GM23248 (cell line): ENCODE data around the gene TMEM128. TPM values are rescaled to one million over a fixed set of nuclear protein-coding genes. Genes with fewer than 3 reads are reported as not detected.
A peak's percentile ranks its signal among the peaks of the same experiment; 100 is the strongest.
"Not testable (repeated sequence)": the region's sequence is repeated elsewhere in the genome, so short reads cannot be mapped to it uniquely, and the experiment has no call there.

ENCODE experiments used
- DNase-seq: peaks from one replicate; pipeline ENCODE4 v3.0.0-alpha.2; 2015
- H2AFZ ChIP-seq: fragments of 200-600 bp; sonication (generic); 2 replicates; pipeline ENCODE4 v1.6.1; 2016; ENCODE audit warnings: antibody characterized with exemption
- H3F3A ChIP-seq: fragments of 200-600 bp; sonication (generic); 2 replicates; pipeline ENCODE4 v1.6.1; 2016; ENCODE audit warnings: mild to moderate bottlenecking, antibody characterized with exemption, mixed run types; ENCODE audit not compliant: insufficient read depth
- H3K27ac ChIP-seq: fragments of 200-600 bp; sonication (generic); 2 replicates; pipeline ENCODE4 v1.5.1; 2016; ENCODE audit warnings: mild to moderate bottlenecking
- H3K27me3 ChIP-seq: fragments of 200-600 bp; sonication (generic); replicated peaks from 2 replicates; pipeline ENCODE4 v1.6.1; 2016; ENCODE audit warnings: mild to moderate bottlenecking; ENCODE audit not compliant: insufficient read depth
- H3K36me3 ChIP-seq: fragments of 200-600 bp; sonication (generic); 2 replicates; pipeline ENCODE4 v1.6.1; 2016; ENCODE audit warnings: low read depth, mild to moderate bottlenecking
- H3K4me1 ChIP-seq: fragments of 200-600 bp; sonication (generic); 2 replicates; pipeline ENCODE4 v1.6.1; 2016; ENCODE audit warnings: mild to moderate bottlenecking; ENCODE audit not compliant: insufficient read depth
- H3K4me2 ChIP-seq: fragments of 200-600 bp; sonication (generic); one replicate; pipeline ENCODE4 v1.6.1; 2016; ENCODE audit warnings: mild to moderate bottlenecking; ENCODE audit not compliant: unreplicated experiment
- H3K4me3 ChIP-seq: fragments of 200-600 bp; sonication (generic); 2 replicates; pipeline ENCODE4 v1.5.1; 2016; ENCODE audit warnings: mild to moderate bottlenecking
- H3K79me2 ChIP-seq: fragments of 200-600 bp; sonication (generic); 2 replicates; pipeline ENCODE4 v1.6.1; 2016; ENCODE audit warnings: mild to moderate bottlenecking; ENCODE audit not compliant: insufficient read depth
- H3K9ac ChIP-seq: fragments of 200-600 bp; sonication (generic); 2 replicates; pipeline ENCODE4 v1.6.1; 2016; ENCODE audit warnings: mild to moderate bottlenecking
- H3K9me2 ChIP-seq: fragments of 200-600 bp; sonication (generic); 2 replicates; pipeline ENCODE4 v1.6.1; 2016; ENCODE audit warnings: mixed run types, mild to moderate bottlenecking, moderate library complexity; ENCODE audit not compliant: insufficient read depth
- H3K9me3 ChIP-seq: fragments of 200-600 bp; sonication (generic); one replicate; pipeline ENCODE4 v1.6.1; 2017; ENCODE audit warnings: low read depth
- H4K20me1 ChIP-seq: fragments of 200-600 bp; sonication (generic); 2 replicates; pipeline ENCODE4 v1.6.0; 2016; ENCODE audit not compliant: insufficient read depth
- EZH2 ChIP-seq: fragments of 200-600 bp; sonication (generic); IDR thresholded peaks from 2 replicates; pipeline ENCODE4 v1.6.1; 2018; ENCODE audit warnings: antibody characterized with exemption, mild to moderate bottlenecking; ENCODE audit not compliant: insufficient read depth, poor library complexity, severe bottlenecking
- EZH2phosphoT487 ChIP-seq: fragments of 200-600 bp; sonication (generic); IDR thresholded peaks from 2 replicates; pipeline ENCODE4 v1.6.1; 2018; ENCODE audit warnings: antibody characterized with exemption, moderate library complexity, mild to moderate bottlenecking, low read depth; ENCODE audit not compliant: insufficient read depth
- WGBS, 2 experiments: methylation state at CpG; one replicate each; pipeline ENCODE4 v1.1.6; 2015 to 2017; ENCODE audit warnings: low lambda C conversion rate in 2 of 2, low coverage in 1 of 2; ENCODE audit errors: missing lambda C conversion rate in 2 of 2; 5-methylcytosine and 5-hydroxymethylcytosine counted together
- in situ Hi-C: fragments of 300-500 bp; cut with MboI; formaldehyde crosslinking; loops from 2 replicates; pipeline ENCODE4 v1.15.0; 2020
- polyA plus RNA-seq: library from polyadenylated mRNA; unstranded; fragments of >200 nt; fragmentation: Nextera tagmentation; extraction: Ambion mirVana; gene quantifications from 2 replicates; pipeline ENCODE4 v1.2.1, GENCODE V29; 2016
- total RNA-seq: library from RNA; depleted of rRNA; stranded (reverse); fragments of >200 nt; shearing (Covaris generic); gene quantifications from 2 replicates; pipeline ENCODE4 v1.2.3, GENCODE V29; 2014

The TMEM128 gene
- total and polyA plus RNA-seq, 2 experiments from 2014 or later = 25.9 to 35.4 TPM

DNA sequence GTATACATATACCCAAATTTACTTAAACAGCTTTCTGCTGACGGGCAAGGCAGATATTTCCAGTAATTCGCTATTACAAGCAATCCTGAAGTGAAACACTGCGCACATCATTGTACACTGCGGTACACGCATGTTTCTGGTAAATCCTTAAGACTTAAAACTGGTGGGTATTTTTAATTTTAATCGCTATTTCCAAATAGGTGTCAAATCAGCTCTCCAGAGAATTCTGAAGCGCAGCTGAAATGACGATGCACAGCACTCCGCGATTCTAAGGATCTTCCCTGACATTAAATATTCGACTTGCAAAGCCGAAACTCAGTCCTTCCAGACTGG lies 361 bp downstream of the TMEM128 start:
- H3K9ac ChIP-seq = peak overlapping the region; percentile 92
- H3K36me3 ChIP-seq = no peaks in the 10 kb centered on the region; the same call in 1 of the 2 replicates
- H3K79me2 ChIP-seq = peaks cover 21% of the 10 kb centered on the region
- H3K27ac ChIP-seq = peak overlapping the region; percentile 91
- H3K4me1 ChIP-seq = peaks cover 14% of the 10 kb centered on the region
- H3K9me3 ChIP-seq = no peaks in the 10 kb centered on the region
- peak overlapping the region; percentile 92 for H3K4me2 ChIP-seq
- H2AFZ ChIP-seq = peak overlapping the region; percentile 96
- H3F3A ChIP-seq = peaks cover 5% of the 10 kb centered on the region; the same call in 1 of the 2 replicates
- in situ Hi-C loops = no loop called here
- H3K9me2 ChIP-seq = no peaks in the 10 kb centered on the region
- 0 to 2% methylated on average over 12 of the region's 12 CpGs for WGBS, 2 experiments
- TF ChIP-seq EZH2 (no peak), EZH2phosphoT487 (no peak)
- peak overlapping the region; percentile 84 for H3K4me3 ChIP-seq
- H3K27me3 ChIP-seq = no peaks in the 10 kb centered on the region
- no peaks in the 10 kb centered on the region for H4K20me1 ChIP-seq
- no peak for DNase-seq

DNA sequence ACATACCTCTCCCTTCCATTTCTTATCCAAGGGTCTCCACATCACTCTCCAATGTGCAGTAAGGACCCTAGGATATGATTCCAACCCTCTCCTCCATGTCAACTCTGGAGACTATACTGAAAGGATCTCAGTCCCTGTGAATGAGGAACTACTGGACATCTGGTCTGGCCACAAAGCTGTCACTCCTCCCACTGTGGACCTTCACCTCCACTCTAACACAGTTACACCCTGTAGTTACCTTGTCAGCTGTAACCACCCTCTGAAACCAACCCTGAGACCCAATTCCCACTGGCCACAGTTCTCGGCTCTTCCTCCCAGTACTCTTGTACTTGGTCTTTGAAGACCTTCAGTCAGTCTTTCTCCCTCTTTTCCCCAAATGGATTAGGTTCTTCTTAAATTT lies 2.9 kb downstream of the TMEM128 start:
- Histone ChIP-seq H3K27ac (no peak overlapping the region), H3K9ac (no peak overlapping the region), H3K9me3 (no peaks in the 10 kb centered on the region), H3K9me2 (no peaks in the 10 kb centered on the region), H3K4me1 (peaks cover 14% of the 10 kb centered on the region), H3K79me2 (peaks cover 21% of the 10 kb centered on the region), H3K4me2 (no peak overlapping the region), H3K36me3 (peaks cover 4% of the 10 kb centered on the region; the same call in 1 of the 2 replicates), H2AFZ (no peak overlapping the region), H3K4me3 (no peak overlapping the region), H3F3A (peaks cover 5% of the 10 kb centered on the region; the same call in 1 of the 2 replicates), H4K20me1 (no peaks in the 10 kb centered on the region), H3K27me3 (no peaks in the 10 kb centered on the region)
- WGBS, 2 experiments = 96 to 100% methylated on average over 1 of the region's 1 CpG
- in situ Hi-C loops = no loop called here
- TF ChIP-seq EZH2phosphoT487 (no peak), EZH2 (no peak)
- no peak for DNase-seq

DNA sequence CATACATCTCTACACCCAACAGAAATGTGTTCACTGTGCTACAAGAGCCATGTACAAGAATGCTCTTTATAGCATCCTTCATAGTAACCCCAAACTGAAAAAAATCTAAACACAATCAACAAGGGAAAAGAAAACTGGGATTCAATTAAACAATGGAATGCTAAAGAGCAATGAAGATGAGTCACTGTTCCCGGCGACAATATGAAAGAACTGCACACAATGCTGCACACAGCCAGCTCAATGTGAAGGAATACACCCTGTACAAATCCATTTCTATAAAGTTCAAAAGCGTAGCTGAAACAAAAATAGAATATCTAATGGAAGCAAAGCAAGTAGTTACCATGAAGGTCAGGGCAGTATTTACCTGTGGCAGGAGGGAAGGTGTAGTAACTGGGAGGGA lies 8.5 kb downstream of the TMEM128 start:
- H3K9me3 ChIP-seq, H4K20me1 ChIP-seq, H3F3A ChIP-seq, H3K4me3 ChIP-seq, H3K27ac ChIP-seq, H2AFZ ChIP-seq, H3K4me1 ChIP-seq, H3K9me2 ChIP-seq, H3K4me2 ChIP-seq, H3K79me2 ChIP-seq, H3K27me3 ChIP-seq, H3K9ac ChIP-seq, DNase-seq, in situ Hi-C loops: not testable (repeated sequence)
- peaks cover 26% of the 10 kb centered on the region for H3K36me3 ChIP-seq
- 93 to 96% methylated on average over 3 of the region's 3 CpGs for WGBS, 2 experiments

DNA sequence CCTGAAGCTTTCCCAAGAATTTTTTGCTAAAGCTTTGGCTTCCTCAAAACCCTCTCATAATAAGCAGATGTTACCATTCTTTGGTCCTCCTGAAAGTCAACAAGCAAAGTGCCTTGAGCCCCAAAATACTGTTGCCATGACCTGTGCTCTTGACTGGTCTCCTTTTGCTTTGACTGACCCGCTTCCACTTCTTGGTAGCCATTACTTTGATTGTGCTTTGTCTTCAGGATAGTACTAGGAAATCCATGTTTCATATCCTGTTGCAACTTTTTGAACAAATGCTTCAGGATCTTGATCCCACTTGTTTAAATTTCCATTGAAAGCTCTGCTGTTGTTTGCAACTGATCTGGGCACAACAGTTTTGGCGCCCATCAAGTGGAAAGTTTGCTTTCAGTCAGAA lies 14.4 kb downstream of the TMEM128 start:
- Histone ChIP-seq H2AFZ (no peak overlapping the region), H3F3A (no peaks in the 10 kb centered on the region), H3K36me3 (peaks cover 8% of the 10 kb centered on the region), H3K9me3 (no peaks in the 10 kb centered on the region), H3K27ac (no peak overlapping the region), H3K4me3 (no peak overlapping the region), H3K27me3 (peaks cover 4% of the 10 kb centered on the region; the same call in 1 of the 2 replicates), H3K9me2 (no peaks in the 10 kb centered on the region), H3K79me2 (no peaks in the 10 kb centered on the region), H3K4me2 (no peak overlapping the region), H4K20me1 (no peaks in the 10 kb centered on the region), H3K9ac (no peak overlapping the region), H3K4me1 (no peaks in the 10 kb centered on the region)
- WGBS, 2 experiments = 96 to 97% methylated on average over 2 of the region's 2 CpGs
- in situ Hi-C loops = no loop called here
- TF ChIP-seq EZH2 (no peak), EZH2phosphoT487 (no peak)
- no peak for DNase-seq

GRCh38 chr4:4228356-4228668 lies 19.7 kb downstream of the TMEM128 start:
- 93 to 94% methylated on average over 1 of the region's 1 CpG for WGBS, 2 experiments
- no peaks in the 10 kb centered on the region for H3K9me2 ChIP-seq
- H3K9me3 ChIP-seq = no peaks in the 10 kb centered on the region
- no peaks in the 10 kb centered on the region for H3K4me1 ChIP-seq
- TF ChIP-seq EZH2 (no peak), EZH2phosphoT487 (no peak)
- H3K4me3 ChIP-seq = no peak overlapping the region
- no peak overlapping the region for H3K27ac ChIP-seq
- DNase-seq = no peak
- no peaks in the 10 kb centered on the region for H3K36me3 ChIP-seq
- H4K20me1 ChIP-seq = no peaks in the 10 kb centered on the region
- no peaks in the 10 kb centered on the region for H3F3A ChIP-seq
- no peak overlapping the region for H3K9ac ChIP-seq
- no peaks in the 10 kb centered on the region for H3K79me2 ChIP-seq
- H2AFZ ChIP-seq = no peak overlapping the region
- peaks cover 15% of the 10 kb centered on the region for H3K27me3 ChIP-seq
- H3K4me2 ChIP-seq = no peak overlapping the region
- in situ Hi-C loops = no loop called here
